GM23338 (cell line): ENCODE measurements around the gene PRAC2. TPM values are rescaled to one million over a fixed set of nuclear protein-coding genes. Genes with fewer than 3 reads are reported as not detected.

ENCODE experiments used
- ATAC-seq: fragments of 200-7000 bp; cut with Tn5 transposase; 3 replicates; pipeline ENCODE4 v1.9.1; 2020
- DNase-seq: peaks from one replicate; pipeline ENCODE4 v3.0.0-alpha.2; 2015; ENCODE audit warnings: low spot score
- H2AFZ ChIP-seq: fragments of 200-600 bp; sonication (generic); 2 replicates; pipeline ENCODE4 v1.8.0; 2016; ENCODE audit warnings: antibody characterized with exemption, mild to moderate bottlenecking, moderate library complexity
- H3F3A ChIP-seq: fragments of 200-600 bp; sonication (generic); replicated peaks from 2 replicates; pipeline ENCODE4 v1.8.0; 2017; ENCODE audit warnings: antibody characterized with exemption, mixed run types, low read depth
- H3K27ac ChIP-seq: fragments of 200-600 bp; sonication (generic); 2 replicates; pipeline ENCODE4 v1.6.1; 2016; ENCODE audit warnings: low read depth
- H3K27me3 ChIP-seq: fragments of 200-600 bp; sonication (generic); 2 replicates; pipeline ENCODE4 v1.8.0; 2016; ENCODE audit warnings: mild to moderate bottlenecking, mixed run types, moderate library complexity; ENCODE audit not compliant: insufficient read depth
- H3K36me3 ChIP-seq: fragments of 200-600 bp; sonication (generic); 2 replicates; pipeline ENCODE4 v1.8.0; 2016; ENCODE audit warnings: mild to moderate bottlenecking; ENCODE audit not compliant: insufficient read depth
- H3K4me1 ChIP-seq: fragments of 200-600 bp; sonication (generic); 2 replicates; pipeline ENCODE4 v1.8.0; 2016; ENCODE audit warnings: mild to moderate bottlenecking, moderate library complexity; ENCODE audit not compliant: insufficient read depth
- H3K4me2 ChIP-seq: fragments of 200-600 bp; sonication (generic); 2 replicates; pipeline ENCODE4 v1.7.1; 2017; ENCODE audit warnings: mixed run types
- H3K4me3 ChIP-seq: fragments of 200-600 bp; sonication (generic); 2 replicates; pipeline ENCODE4 v1.6.1; 2016; ENCODE audit warnings: mixed run types
- H3K79me2 ChIP-seq: fragments of 200-600 bp; sonication (generic); replicated peaks from 2 replicates; pipeline ENCODE4 v1.8.0; 2017; ENCODE audit warnings: mild to moderate bottlenecking; ENCODE audit not compliant: insufficient read depth
- H3K9me2 ChIP-seq: fragments of 200-600 bp; sonication (generic); 2 replicates; pipeline ENCODE4 v1.8.0; 2017; ENCODE audit not compliant: insufficient read depth
- H4K20me1 ChIP-seq: fragments of 200-600 bp; sonication (generic); replicated peaks from 2 replicates; pipeline ENCODE4 v1.8.0; 2017; ENCODE audit warnings: mild to moderate bottlenecking; ENCODE audit not compliant: insufficient read depth
- H3K27ac Mint-ChIP-seq: 2 replicates; pipeline ENCODE4 v1.8.0; 2020; ENCODE audit warnings: inconsistent platforms, mild to moderate bottlenecking, moderate library complexity, mixed read lengths
- H3K27me3 Mint-ChIP-seq: 3 replicates; pipeline ENCODE4 v1.8.0; 2022; ENCODE audit warnings: low read depth, mild to moderate bottlenecking, moderate library complexity, mixed read lengths, inconsistent platforms; ENCODE audit not compliant: insufficient read depth, poor library complexity
- H3K36me3 Mint-ChIP-seq: 3 replicates; pipeline ENCODE4 v1.8.0; 2021; ENCODE audit warnings: low read depth, mild to moderate bottlenecking, inconsistent platforms, moderate library complexity, mixed read lengths
- H3K4me1 Mint-ChIP-seq: 3 replicates; pipeline ENCODE4 v1.8.0; 2020; ENCODE audit warnings: mild to moderate bottlenecking, inconsistent platforms, mixed read lengths
- H3K4me3 Mint-ChIP-seq: 3 replicates; pipeline ENCODE4 v1.8.0; 2021; ENCODE audit warnings: moderate library complexity, mild to moderate bottlenecking, inconsistent platforms, mixed read lengths
- H3K9me3 Mint-ChIP-seq: 3 replicates; pipeline ENCODE4 v1.8.0; 2020; ENCODE audit warnings: moderate library complexity, mild to moderate bottlenecking, inconsistent platforms, mixed read lengths
- CREB1 ChIP-seq: fragments of 250-450 bp; sonication (Bioruptor Pico); IDR thresholded peaks from 2 replicates; pipeline ENCODE4 v1.5.0; 2020; ENCODE audit warnings: low read depth, mild to moderate bottlenecking, moderate library complexity
- EZH2 ChIP-seq: fragments of 200-600 bp; sonication (generic); IDR thresholded peaks from one replicate; pipeline ENCODE4 v1.8.0; 2017; ENCODE audit warnings: antibody characterized with exemption, mild to moderate bottlenecking, low read depth; ENCODE audit not compliant: unreplicated experiment
- POLR2AphosphoS5 ChIP-seq: IDR thresholded peaks from 2 replicates; pipeline ENCODE4 v1.6.1; 2016; ENCODE audit warnings: antibody characterized with exemption, low read depth
- STAT1 ChIP-seq: IDR thresholded peaks from one replicate; pipeline ENCODE4 v1.6.1; 2016; ENCODE audit warnings: antibody characterized with exemption; ENCODE audit not compliant: unreplicated experiment
- ZNF114 ChIP-seq: fragments of 250-450 bp; sonication (Bioruptor Pico); IDR thresholded peaks from 2 replicates; pipeline ENCODE4 v1.5.0; 2020; ENCODE audit warnings: mild to moderate bottlenecking, moderate library complexity
- ZNF331 ChIP-seq: fragments of 250-450 bp; sonication (Bioruptor Pico); IDR thresholded peaks from 2 replicates; pipeline ENCODE4 v1.5.0; 2020; ENCODE audit warnings: low read depth, mild to moderate bottlenecking, moderate library complexity
- polyA plus RNA-seq: library from polyadenylated mRNA; unstranded; fragments of >200 nt; fragmentation: Nextera tagmentation; extraction: Ambion mirVana; gene quantifications from 2 replicates; pipeline ENCODE4 v1.2.1, GENCODE V29; 2016
- total RNA-seq: library from RNA; depleted of rRNA; stranded (reverse); fragments of >200 nt; shearing (Covaris generic); gene quantifications from 2 replicates; pipeline ENCODE4 v1.2.3, GENCODE V29; 2014
- TF ChIP-seq, protein P1 (sequence below): IDR thresholded peaks from 2 replicates; pipeline ENCODE4 v1.6.1; 2016; ENCODE audit warnings: antibody characterized with exemption
- TF ChIP-seq, protein P2 (sequence below), 2 experiments: fragments of 200-600 bp in 1 of 2; sonication (generic) in 1 of 2; conservative IDR thresholded peaks; 2 replicates each; pipeline versions ENCODE4 v1.5.1 to v1.6.1; 2016 to 2017; ENCODE audit warnings: antibody characterized with exemption in 2 of 2, low read depth in 2 of 2, mild to moderate bottlenecking in 2 of 2, moderate library complexity in 1 of 2

The PRAC2 gene
- total and polyA plus RNA-seq, 2 experiments from 2014 or later, result not detected

DNA sequence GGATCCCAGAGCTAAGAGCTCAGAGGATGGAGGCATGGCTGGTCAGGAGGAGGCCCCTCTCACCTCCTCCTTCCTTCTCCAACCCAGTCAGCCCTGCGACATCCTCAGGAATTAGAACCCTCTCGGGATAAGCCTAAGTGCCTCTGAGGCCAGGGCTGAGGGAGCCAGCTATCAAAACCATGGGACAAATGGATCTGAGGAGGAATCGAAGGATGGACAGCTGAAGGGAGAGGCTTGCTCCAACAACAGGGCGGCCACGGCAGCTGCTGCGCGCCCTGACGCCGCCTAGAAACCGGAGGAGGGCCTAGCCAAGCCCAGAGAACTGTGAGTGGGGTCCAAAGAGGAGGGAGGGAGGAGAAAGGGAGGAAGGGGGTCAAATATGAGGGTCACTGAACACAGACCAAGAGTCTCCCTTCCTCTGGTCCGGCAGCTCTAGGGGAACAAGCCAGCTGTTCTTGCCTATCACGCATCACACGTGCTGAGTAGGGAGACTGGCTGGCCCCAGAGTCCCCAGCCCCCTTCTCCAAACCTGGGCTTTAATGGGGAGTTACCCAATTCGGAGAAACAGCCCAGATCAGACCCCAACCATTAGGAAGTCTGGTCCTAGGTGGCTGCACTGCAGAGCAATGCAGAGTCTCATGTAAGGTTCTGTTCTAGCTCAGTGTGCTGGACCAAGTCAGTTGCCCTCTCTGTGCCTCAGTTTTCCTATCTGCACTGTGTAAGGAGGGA is 11.5 kb downstream of the PRAC2 start:
- ATAC-seq (no peak), DNase-seq (no peak)
- Mint-ChIP-seq H3K9me3 (peaks cover 8% of the 10 kb centered on the region; the same call in 2 of the 3 replicates), H3K27me3 (peaks cover 100% of the 10 kb centered on the region), H3K36me3 (no peaks in the 10 kb centered on the region; the same call in 2 of the 3 replicates), H3K27ac (no peak overlapping the region), H3K4me1 (peaks cover 17% of the 10 kb centered on the region), H3K4me3 (no peak overlapping the region)
- Histone ChIP-seq H3K36me3 (no peaks in the 10 kb centered on the region), H2AFZ (no peak overlapping the region), H3K4me1 (peaks cover 26% of the 10 kb centered on the region; the same call in 1 of the 2 replicates), H3K9me2 (no peaks in the 10 kb centered on the region), H3K27me3 (peaks cover 100% of the 10 kb centered on the region), H3K4me3 (no peak overlapping the region), H4K20me1 (peaks cover 68% of the 10 kb centered on the region), H3K27ac (no peak overlapping the region), H3K79me2 (no peaks in the 10 kb centered on the region), H3K4me2 (no peak overlapping the region), H3F3A (peaks cover 32% of the 10 kb centered on the region)
- TF ChIP-seq, protein P1, sequence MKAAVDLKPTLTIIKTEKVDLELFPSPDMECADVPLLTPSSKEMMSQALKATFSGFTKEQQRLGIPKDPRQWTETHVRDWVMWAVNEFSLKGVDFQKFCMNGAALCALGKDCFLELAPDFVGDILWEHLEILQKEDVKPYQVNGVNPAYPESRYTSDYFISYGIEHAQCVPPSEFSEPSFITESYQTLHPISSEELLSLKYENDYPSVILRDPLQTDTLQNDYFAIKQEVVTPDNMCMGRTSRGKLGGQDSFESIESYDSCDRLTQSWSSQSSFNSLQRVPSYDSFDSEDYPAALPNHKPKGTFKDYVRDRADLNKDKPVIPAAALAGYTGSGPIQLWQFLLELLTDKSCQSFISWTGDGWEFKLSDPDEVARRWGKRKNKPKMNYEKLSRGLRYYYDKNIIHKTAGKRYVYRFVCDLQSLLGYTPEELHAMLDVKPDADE, result no peak
- TF ChIP-seq STAT1 (no peak), POLR2AphosphoS5 (no peak), ZNF114 (CRISPR knock-in tag) (no peak), ZNF331 (no peak), EZH2 (no peak), CREB1 (CRISPR knock-in tag) (no peak)
- TF ChIP-seq, protein P2, sequence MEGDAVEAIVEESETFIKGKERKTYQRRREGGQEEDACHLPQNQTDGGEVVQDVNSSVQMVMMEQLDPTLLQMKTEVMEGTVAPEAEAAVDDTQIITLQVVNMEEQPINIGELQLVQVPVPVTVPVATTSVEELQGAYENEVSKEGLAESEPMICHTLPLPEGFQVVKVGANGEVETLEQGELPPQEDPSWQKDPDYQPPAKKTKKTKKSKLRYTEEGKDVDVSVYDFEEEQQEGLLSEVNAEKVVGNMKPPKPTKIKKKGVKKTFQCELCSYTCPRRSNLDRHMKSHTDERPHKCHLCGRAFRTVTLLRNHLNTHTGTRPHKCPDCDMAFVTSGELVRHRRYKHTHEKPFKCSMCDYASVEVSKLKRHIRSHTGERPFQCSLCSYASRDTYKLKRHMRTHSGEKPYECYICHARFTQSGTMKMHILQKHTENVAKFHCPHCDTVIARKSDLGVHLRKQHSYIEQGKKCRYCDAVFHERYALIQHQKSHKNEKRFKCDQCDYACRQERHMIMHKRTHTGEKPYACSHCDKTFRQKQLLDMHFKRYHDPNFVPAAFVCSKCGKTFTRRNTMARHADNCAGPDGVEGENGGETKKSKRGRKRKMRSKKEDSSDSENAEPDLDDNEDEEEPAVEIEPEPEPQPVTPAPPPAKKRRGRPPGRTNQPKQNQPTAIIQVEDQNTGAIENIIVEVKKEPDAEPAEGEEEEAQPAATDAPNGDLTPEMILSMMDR (conservative IDR thresholded peaks at IDR 0.05; ENCODE audit: low read depth in 2 of 2), result no peak

- peaks cover 8% of the 10 kb centered on the region; the same call in 2 of the 3 replicates for H3K9me3 Mint-ChIP-seq
- Histone ChIP-seq H3K4me3 (no peak overlapping the region), H3K27ac (no peak overlapping the region), H4K20me1 (peaks cover 67% of the 10 kb centered on the region), H3K79me2 (no peaks in the 10 kb centered on the region), H3K4me2 (no peak overlapping the region), H3K36me3 (no peaks in the 10 kb centered on the region), H3K27me3 (peaks cover 100% of the 10 kb centered on the region), H3K4me1 (peaks cover 26% of the 10 kb centered on the region; the same call in 1 of the 2 replicates), H3K9me2 (no peaks in the 10 kb centered on the region), H2AFZ (no peak overlapping the region), H3F3A (peaks cover 30% of the 10 kb centered on the region)
- no peak for DNase-seq
- TF ChIP-seq POLR2AphosphoS5 (no peak), EZH2 (peak; percentile 77)
- H3K27ac Mint-ChIP-seq, result no peak overlapping the region
- ATAC-seq, result no peak
- H3K27me3 Mint-ChIP-seq, result peaks cover 100% of the 10 kb centered on the region
- no peaks in the 10 kb centered on the region; the same call in 2 of the 3 replicates for H3K36me3 Mint-ChIP-seq
- H3K4me1 Mint-ChIP-seq, result peaks cover 15% of the 10 kb centered on the region
- H3K4me3 Mint-ChIP-seq, result no peak overlapping the region
These were observed 12.0 kb downstream of the PRAC2 start for GRCh38 chr17:48735062-48735351.
